H9 (cell line): ENCODE data around the gene ZMPSTE24. TPM values are rescaled to one million over a fixed set of nuclear protein-coding genes. Genes with fewer than 3 reads are reported as not detected.

ENCODE experiments used
- DNase-seq: peaks from one replicate; pipeline ENCODE4 v3.0.0-alpha.2; 2017
- H2AFZ ChIP-seq: one replicate; pipeline ENCODE4 v1.6.1; 2013; ENCODE audit warnings: mild to moderate bottlenecking, low read length, control low read depth, moderate library complexity
- H2AK5ac ChIP-seq: 2 replicates; pipeline ENCODE4 v1.6.1; 2013; ENCODE audit warnings: low read length, control low read depth, mixed read lengths; ENCODE audit not compliant: insufficient read length
- H2BK120ac ChIP-seq: one replicate; pipeline ENCODE4 v1.6.1; 2013; ENCODE audit warnings: low read depth, mild to moderate bottlenecking, low read length, control low read depth, inconsistent platforms; ENCODE audit not compliant: poor library complexity, severe bottlenecking
- H2BK12ac ChIP-seq: 2 replicates; pipeline ENCODE4 v1.6.1; 2013; ENCODE audit warnings: low read length, control low read depth, mixed read lengths, low read depth; ENCODE audit not compliant: insufficient read length
- H2BK15ac ChIP-seq: 2 replicates; pipeline ENCODE4 v1.6.1; 2013; ENCODE audit warnings: low read depth, low read length, control low read depth
- H2BK20ac ChIP-seq: one replicate; pipeline ENCODE4 v1.6.1; 2013; ENCODE audit warnings: low read depth, mild to moderate bottlenecking, low read length, control low read depth, inconsistent platforms; ENCODE audit not compliant: poor library complexity, severe bottlenecking
- H2BK5ac ChIP-seq: 2 replicates; pipeline ENCODE4 v1.6.1; 2013; ENCODE audit warnings: low read length, control low read depth, mixed read lengths; ENCODE audit not compliant: insufficient read length
- H3K14ac ChIP-seq: 2 replicates; pipeline ENCODE4 v1.6.1; 2013; ENCODE audit warnings: low read length, control low read depth; ENCODE audit not compliant: insufficient read depth
- H3K18ac ChIP-seq: 2 replicates; pipeline ENCODE4 v1.6.1; 2013; ENCODE audit warnings: low read depth, mild to moderate bottlenecking, mixed read lengths, low read length, control low read depth; ENCODE audit not compliant: insufficient read length
- H3K23ac ChIP-seq: 2 replicates; pipeline ENCODE4 v1.6.1; 2013; ENCODE audit warnings: low read length, control low read depth, mixed read lengths, low read depth; ENCODE audit not compliant: insufficient read length
- H3K23me2 ChIP-seq: 2 replicates; pipeline ENCODE4 v1.6.1; 2013; ENCODE audit warnings: low read depth, mild to moderate bottlenecking, mixed read lengths, low read length, control low read depth; ENCODE audit not compliant: insufficient read length, poor library complexity, severe bottlenecking
- H3K27ac ChIP-seq: 2 replicates; pipeline ENCODE4 v1.5.1; 2013; ENCODE audit warnings: low read length, control low read depth, mixed read lengths, low read depth; ENCODE audit not compliant: insufficient read length
- H3K27me3 ChIP-seq: 2 replicates; pipeline ENCODE4 v1.6.1; 2013; ENCODE audit warnings: low read length, control low read depth, inconsistent platforms; ENCODE audit not compliant: insufficient read depth
- H3K4ac ChIP-seq: 2 replicates; pipeline ENCODE4 v1.6.1; 2013; ENCODE audit warnings: low read depth, mild to moderate bottlenecking, control low read depth, inconsistent platforms, low read length, moderate library complexity
- H3K4me1 ChIP-seq: 2 replicates; pipeline ENCODE4 v1.6.1; 2013; ENCODE audit warnings: low read length, control low read depth, inconsistent platforms; ENCODE audit not compliant: insufficient read depth
- H3K4me2 ChIP-seq: 2 replicates; pipeline ENCODE4 v1.6.1; 2013; ENCODE audit warnings: low read length, control low read depth, mixed read lengths; ENCODE audit not compliant: insufficient read length, insufficient read depth
- H3K56ac ChIP-seq: 2 replicates; pipeline ENCODE4 v1.6.1; 2013; ENCODE audit warnings: low read depth, mild to moderate bottlenecking, mixed read lengths, low read length, control low read depth; ENCODE audit not compliant: insufficient read length
- H3K79me1 ChIP-seq: 2 replicates; pipeline ENCODE4 v1.6.1; 2013; ENCODE audit warnings: low read depth, mild to moderate bottlenecking, moderate library complexity, low read length, control low read depth, inconsistent platforms; ENCODE audit not compliant: insufficient read depth, poor library complexity, severe bottlenecking
- H3K79me2 ChIP-seq: 2 replicates; pipeline ENCODE4 v1.6.1; 2013; ENCODE audit warnings: low read length, control low read depth, inconsistent platforms; ENCODE audit not compliant: insufficient read depth
- H3K9ac ChIP-seq: 2 replicates; pipeline ENCODE4 v1.6.1; 2013; ENCODE audit warnings: low read length, control low read depth, mixed read lengths; ENCODE audit not compliant: insufficient read length; ENCODE audit errors: extremely low read depth
- H3K9me3 ChIP-seq: one replicate; pipeline ENCODE4 v1.6.1; 2013; ENCODE audit warnings: low read depth, low read length, inconsistent platforms; ENCODE audit not compliant: control insufficient read depth
- H3T11ph ChIP-seq: one replicate; pipeline ENCODE4 v1.6.1; 2013; ENCODE audit warnings: mild to moderate bottlenecking, low read length, control low read depth, inconsistent platforms
- H4K20me1 ChIP-seq: one replicate; pipeline ENCODE4 v1.6.1; 2013; ENCODE audit not compliant: control insufficient read depth, insufficient read length, insufficient read depth
- H4K5ac ChIP-seq: 2 replicates; pipeline ENCODE4 v1.6.1; 2013; ENCODE audit warnings: low read depth, mild to moderate bottlenecking, mixed read lengths, low read length, control low read depth; ENCODE audit not compliant: insufficient read length
- H4K8ac ChIP-seq: replicated peaks from 2 replicates; pipeline ENCODE4 v1.6.1; 2013; ENCODE audit warnings: low read length, control low read depth, mixed read lengths, low read depth; ENCODE audit not compliant: insufficient read length
- H4K91ac ChIP-seq: 2 replicates; pipeline ENCODE4 v1.6.1; 2013; ENCODE audit warnings: low read depth, mild to moderate bottlenecking, moderate library complexity, mixed read lengths, low read length, control low read depth; ENCODE audit not compliant: insufficient read length
- H3K27ac Mint-ChIP-seq, 3 experiments: 2 replicates in 2 of 3; 3 replicates in 1 of 3; pipeline ENCODE4 v1.8.0; 2020 to 2021; ENCODE audit warnings: mixed read lengths in 3 of 3, mild to moderate bottlenecking in 1 of 3, moderate library complexity in 1 of 3
- H3K27me3 Mint-ChIP-seq: 2 replicates; pipeline ENCODE4 v1.8.0; 2021; ENCODE audit warnings: low read depth, mild to moderate bottlenecking, moderate library complexity, mixed read lengths
- H3K36me3 Mint-ChIP-seq, 3 experiments: 2 replicates in 2 of 3; 3 replicates in 1 of 3; pipeline ENCODE4 v1.8.0; 2020 to 2021; ENCODE audit warnings: low read depth in 3 of 3, mixed read lengths in 3 of 3; ENCODE audit not compliant: insufficient read depth in 1 of 3
- H3K4me1 Mint-ChIP-seq, 2 experiments: 2 replicates each; pipeline ENCODE4 v1.8.0; 2020; ENCODE audit warnings: mixed read lengths in 2 of 2
- H3K4me3 Mint-ChIP-seq, 2 experiments: 2 replicates in 1 of 2; 3 replicates in 1 of 2; pipeline ENCODE4 v1.8.0; 2020 to 2021; ENCODE audit warnings: mild to moderate bottlenecking in 2 of 2, mixed read lengths in 2 of 2, moderate library complexity in 1 of 2
- H3K9me3 Mint-ChIP-seq, 2 experiments: 2 replicates in 1 of 2; 3 replicates in 1 of 2; pipeline ENCODE4 v1.8.0; 2020; ENCODE audit warnings: mild to moderate bottlenecking in 2 of 2, mixed read lengths in 2 of 2, moderate library complexity in 1 of 2
- CTCF ChIP-seq: fragments of 200-600 bp; sonication (generic); conservative IDR thresholded peaks from 3 replicates; pipeline ENCODE4 v1.8.0; 2021; ENCODE audit warnings: antibody characterized with exemption, mild to moderate bottlenecking
- WGBS: extraction: QIAGEN DNeasy Blood & Tissue Kit; methylation state at CpG from one replicate; pipeline ENCODE4 v1.1.7; 2013; ENCODE audit warnings: missing lambda C conversion rate, low lambda C conversion rate, mixed read lengths; ENCODE audit not compliant: insufficient read length; ENCODE audit errors: extremely low coverage; 5-methylcytosine and 5-hydroxymethylcytosine counted together
- total RNA-seq: library from RNA; stranded (reverse); gene quantifications from 2 replicates; pipeline ENCODE4 v1.2.1, GENCODE V29; 2021

ZMPSTE24 gene
- total RNA-seq, 1 experiment from 2014 or later, result 47.6 TPM

GRCh38 chr1:40303790-40304189, 45.8 kb downstream of the ZMPSTE24 start:
- Histone ChIP-seq H3K27me3 (no peaks in the 10 kb centered on the region), H2AFZ (no peak overlapping the region), H3K18ac (no peak overlapping the region), H3K4me1 (no peaks in the 10 kb centered on the region), H2BK20ac (no peak overlapping the region), H4K91ac (no peak overlapping the region), H3K14ac (no peak overlapping the region), H2AK5ac (no peak overlapping the region), H2BK120ac (no peak overlapping the region), H4K20me1 (no peaks in the 10 kb centered on the region), H3K23ac (no peak overlapping the region), H4K5ac (no peak overlapping the region), H3K79me1 (no peaks in the 10 kb centered on the region), H2BK15ac (no peak overlapping the region), H2BK5ac (no peak overlapping the region), H3K23me2 (no peaks in the 10 kb centered on the region), H3T11ph (no peak overlapping the region), H3K79me2 (no peaks in the 10 kb centered on the region), H3K56ac (no peak overlapping the region), H3K27ac (no peak overlapping the region), H2BK12ac (no peak overlapping the region), H3K9ac (no peak overlapping the region), H3K9me3 (no peaks in the 10 kb centered on the region), H3K4ac (no peak overlapping the region), H4K8ac (no peak overlapping the region), H3K4me2 (no peak overlapping the region)
- Mint-ChIP-seq H3K4me1 (no peaks in the 10 kb centered on the region; a peak in 1 of 4 replicates), H3K36me3 (0 out of 7 replicates have a peak, but pooled peaks cover 0 to 3% (median 0%) of the 10 kb centered on the region in 3 experiments), H3K27ac (no peak overlapping the region), H3K9me3 (no peaks in the 10 kb centered on the region), H3K27me3 (no peaks in the 10 kb centered on the region; the same call in 1 of the 2 replicates), H3K4me3 (no peak overlapping the region)
- no peak for TF ChIP-seq CTCF
- WGBS, result no CpG with 5 or more reads among the region's 33 CpGs
- DNase-seq, result no peak
